HG02852 (cell line): Measurements from ENCODE around the gene VRK1.
"Not testable (repeated sequence)": the region's sequence is repeated elsewhere in the genome, so short reads cannot be mapped to it uniquely, and the experiment has no call there.

Source experiments
- ATAC-seq: cut with Tn5 transposase; IDR thresholded peaks from one replicate; pipeline ENCODE4 v1.9.1; 2021; ENCODE audit warnings: mild to moderate bottlenecking, moderate library complexity; ENCODE audit not compliant: unreplicated experiment

The VRK1 gene

GRCh38 chr14:96796851-96797581, at the start of gene VRK1:
Gene VRK1 (plus strand): TSS chr14:96797382. CDS start chr14:96833472, 36,090 bp downstream.
- ATAC-seq, result peak; percentile 98

- ATAC-seq, result no peak
These were observed 49.6 kb upstream of the VRK1 start for GRCh38 chr14:96747608-96748007.

GRCh38 chr14:96748362-96748761, 48.8 kb upstream of the VRK1 start:
- ATAC-seq, result no peak

- ATAC-seq, result no peak
These were observed 45.7 kb upstream of the VRK1 start for GRCh38 chr14:96751505-96751904.

GRCh38 chr14:96752125-96752524, 45.1 kb upstream of the VRK1 start:
- ATAC-seq, result no peak

- no peak for ATAC-seq
These were observed 44.6 kb upstream of the VRK1 start for GRCh38 chr14:96752594-96752993.

GRCh38 chr14:96754162-96754844, 42.9 kb upstream of the VRK1 start:
- ATAC-seq, result no peak

GRCh38 chr14:96754845-96755184, 42.4 kb upstream of the VRK1 start:
- ATAC-seq, result no peak

GRCh38 chr14:96756745-96757144, 40.4 kb upstream of the VRK1 start:
- no peak for ATAC-seq

- ATAC-seq, result no peak
These were observed 39.7 kb upstream of the VRK1 start for GRCh38 chr14:96757456-96757855.

- no peak for ATAC-seq
These were observed 36.1 kb upstream of the VRK1 start for GRCh38 chr14:96761066-96761465.

GRCh38 chr14:96762650-96763049, 34.5 kb upstream of the VRK1 start:
- ATAC-seq, result peak; percentile 92

- no peak for ATAC-seq
These were observed 33.2 kb upstream of the VRK1 start for GRCh38 chr14:96764012-96764411.

- ATAC-seq, result not testable (repeated sequence)
These were observed 32.0 kb upstream of the VRK1 start for GRCh38 chr14:96765205-96765604.

GRCh38 chr14:96772929-96773328, 24.3 kb upstream of the VRK1 start:
- ATAC-seq, result no peak

GRCh38 chr14:96776791-96777190, 20.4 kb upstream of the VRK1 start:
- ATAC-seq, result no peak

GRCh38 chr14:96780500-96780899, 16.7 kb upstream of the VRK1 start:
- no peak for ATAC-seq

- no peak for ATAC-seq
These were observed 15.8 kb upstream of the VRK1 start for GRCh38 chr14:96781371-96781770.

GRCh38 chr14:96782436-96782835, 14.7 kb upstream of the VRK1 start:
- no peak for ATAC-seq

- no peak for ATAC-seq
These were observed 13.9 kb upstream of the VRK1 start for GRCh38 chr14:96783043-96783914.

- ATAC-seq, result no peak
These were observed 13.3 kb upstream of the VRK1 start for GRCh38 chr14:96783915-96784224.

GRCh38 chr14:96790186-96790585, 7.0 kb upstream of the VRK1 start:
- no peak for ATAC-seq
